Stimulated activated naive CD8-positive, alpha-beta T cell treated with anti-CD3 and anti-CD28 coated beads, Interleukin-15, Interleukin-2, amounts not matched to agents 100 ng/mL and 50 ng/mL, for 24 hours (primary cell): Measurements from ENCODE around the gene ADAM23.

ENCODE experiments used
- H3K27ac Mint-ChIP-seq: one replicate; pipeline ENCODE4 v1.8.0; 2021; ENCODE audit warnings: mild to moderate bottlenecking, mixed read lengths
- H3K27me3 Mint-ChIP-seq: one replicate; pipeline ENCODE4 v1.8.0; 2021; ENCODE audit warnings: mixed read lengths
- H3K36me3 Mint-ChIP-seq: one replicate; pipeline ENCODE4 v1.8.0; 2021; ENCODE audit warnings: low read depth, mixed read lengths
- H3K4me1 Mint-ChIP-seq: one replicate; pipeline ENCODE4 v1.8.0; 2021; ENCODE audit warnings: low read depth, mixed read lengths
- H3K4me3 Mint-ChIP-seq: one replicate; pipeline ENCODE4 v1.8.0; 2021; ENCODE audit warnings: mild to moderate bottlenecking, mixed read lengths
- H3K9me3 Mint-ChIP-seq: one replicate; pipeline ENCODE4 v1.8.0; 2021; ENCODE audit warnings: mixed read lengths

ADAM23 gene

GRCh38 chr2:206603243-206603642, 159.9 kb downstream of the ADAM23 start:
- peaks cover 5% of the 10 kb centered on the region for H3K27me3 Mint-ChIP-seq
- no peaks in the 10 kb centered on the region for H3K4me1 Mint-ChIP-seq
- H3K9me3 Mint-ChIP-seq = no peaks in the 10 kb centered on the region
- H3K27ac Mint-ChIP-seq = no peak overlapping the region
- no peaks in the 10 kb centered on the region for H3K36me3 Mint-ChIP-seq
- H3K4me3 Mint-ChIP-seq = no peak overlapping the region

GRCh38 chr2:206610451-206610850, 167.1 kb downstream of the ADAM23 start:
- Mint-ChIP-seq H3K27ac (no peak overlapping the region), H3K4me3 (no peak overlapping the region), H3K36me3 (no peaks in the 10 kb centered on the region), H3K9me3 (no peaks in the 10 kb centered on the region), H3K4me1 (no peaks in the 10 kb centered on the region), H3K27me3 (no peaks in the 10 kb centered on the region)

GRCh38 chr2:206611191-206611590, 167.9 kb downstream of the ADAM23 start:
- Mint-ChIP-seq H3K9me3 (no peaks in the 10 kb centered on the region), H3K4me1 (no peaks in the 10 kb centered on the region), H3K27me3 (no peaks in the 10 kb centered on the region), H3K4me3 (no peak overlapping the region), H3K36me3 (no peaks in the 10 kb centered on the region), H3K27ac (no peak overlapping the region)

GRCh38 chr2:206611736-206612135, 168.4 kb downstream of the ADAM23 start:
- no peak overlapping the region for H3K27ac Mint-ChIP-seq
- no peak overlapping the region for H3K4me3 Mint-ChIP-seq
- no peaks in the 10 kb centered on the region for H3K9me3 Mint-ChIP-seq
- no peaks in the 10 kb centered on the region for H3K27me3 Mint-ChIP-seq
- no peaks in the 10 kb centered on the region for H3K4me1 Mint-ChIP-seq
- H3K36me3 Mint-ChIP-seq = no peaks in the 10 kb centered on the region

GRCh38 chr2:206614811-206615210, 171.5 kb downstream of the ADAM23 start:
- Mint-ChIP-seq H3K4me1 (no peaks in the 10 kb centered on the region), H3K36me3 (no peaks in the 10 kb centered on the region), H3K9me3 (no peaks in the 10 kb centered on the region), H3K27me3 (peaks cover 3% of the 10 kb centered on the region), H3K4me3 (no peak overlapping the region), H3K27ac (no peak overlapping the region)

GRCh38 chr2:206615417-206616089, 172.2 kb downstream of the ADAM23 start:
- no peak overlapping the region for H3K27ac Mint-ChIP-seq

GRCh38 chr2:206616151-206616550, 172.8 kb downstream of the ADAM23 start:
- Mint-ChIP-seq H3K4me1 (no peaks in the 10 kb centered on the region), H3K36me3 (no peaks in the 10 kb centered on the region), H3K9me3 (no peaks in the 10 kb centered on the region)

More at GRCh38 chr2:206615417-206616089, 172.2 kb downstream of the ADAM23 start:
- Mint-ChIP-seq H3K4me1 (no peaks in the 10 kb centered on the region), H3K4me3 (no peak overlapping the region), H3K9me3 (no peaks in the 10 kb centered on the region), H3K36me3 (no peaks in the 10 kb centered on the region), H3K27me3 (peaks cover 3% of the 10 kb centered on the region)

GRCh38 chr2:206619011-206619410, 175.7 kb downstream of the ADAM23 start:
- no peaks in the 10 kb centered on the region for H3K9me3 Mint-ChIP-seq
- H3K36me3 Mint-ChIP-seq = no peaks in the 10 kb centered on the region
- peaks cover 3% of the 10 kb centered on the region for H3K27me3 Mint-ChIP-seq
- no peaks in the 10 kb centered on the region for H3K4me1 Mint-ChIP-seq
- H3K27ac Mint-ChIP-seq = no peak overlapping the region
- no peak overlapping the region for H3K4me3 Mint-ChIP-seq

More at GRCh38 chr2:206616151-206616550, 172.8 kb downstream of the ADAM23 start:
- no peak overlapping the region for H3K27ac Mint-ChIP-seq
- peaks cover 3% of the 10 kb centered on the region for H3K27me3 Mint-ChIP-seq
- H3K4me3 Mint-ChIP-seq = no peak overlapping the region

- no peak overlapping the region for H3K4me3 Mint-ChIP-seq
- H3K36me3 Mint-ChIP-seq = no peaks in the 10 kb centered on the region
- H3K4me1 Mint-ChIP-seq = no peaks in the 10 kb centered on the region
- H3K27me3 Mint-ChIP-seq = peaks cover 8% of the 10 kb centered on the region
- H3K27ac Mint-ChIP-seq = no peak overlapping the region
- no peaks in the 10 kb centered on the region for H3K9me3 Mint-ChIP-seq
Observed at GRCh38 chr2:206626108-206626507, 182.8 kb downstream of the ADAM23 start.

- H3K4me1 Mint-ChIP-seq = no peaks in the 10 kb centered on the region
- H3K4me3 Mint-ChIP-seq = no peak overlapping the region
- peaks cover 8% of the 10 kb centered on the region for H3K27me3 Mint-ChIP-seq
- H3K9me3 Mint-ChIP-seq = no peaks in the 10 kb centered on the region
- no peaks in the 10 kb centered on the region for H3K36me3 Mint-ChIP-seq
- no peak overlapping the region for H3K27ac Mint-ChIP-seq
Observed at GRCh38 chr2:206627632-206628031, 184.3 kb downstream of the ADAM23 start.

GRCh38 chr2:206631340-206631739, 188.0 kb downstream of the ADAM23 start:
- Mint-ChIP-seq H3K27me3 (peaks cover 16% of the 10 kb centered on the region), H3K4me3 (no peak overlapping the region), H3K9me3 (no peaks in the 10 kb centered on the region), H3K4me1 (no peaks in the 10 kb centered on the region), H3K27ac (no peak overlapping the region), H3K36me3 (no peaks in the 10 kb centered on the region)

- Mint-ChIP-seq H3K9me3 (no peaks in the 10 kb centered on the region), H3K4me3 (no peak overlapping the region), H3K4me1 (no peaks in the 10 kb centered on the region), H3K27me3 (peaks cover 12% of the 10 kb centered on the region), H3K27ac (no peak overlapping the region), H3K36me3 (no peaks in the 10 kb centered on the region)
Observed at GRCh38 chr2:206635015-206635414, 191.7 kb downstream of the ADAM23 start.

- no peaks in the 10 kb centered on the region for H3K36me3 Mint-ChIP-seq
- H3K27me3 Mint-ChIP-seq = peaks cover 20% of the 10 kb centered on the region
- no peaks in the 10 kb centered on the region for H3K9me3 Mint-ChIP-seq
- H3K4me1 Mint-ChIP-seq = no peaks in the 10 kb centered on the region
- no peak overlapping the region for H3K4me3 Mint-ChIP-seq
- no peak overlapping the region for H3K27ac Mint-ChIP-seq
Observed at GRCh38 chr2:206639636-206640035, 196.3 kb downstream of the ADAM23 start.

GRCh38 chr2:206641226-206641625, 197.9 kb downstream of the ADAM23 start:
- H3K27ac Mint-ChIP-seq = no peak overlapping the region
- H3K36me3 Mint-ChIP-seq = no peaks in the 10 kb centered on the region
- no peaks in the 10 kb centered on the region for H3K4me1 Mint-ChIP-seq
- H3K4me3 Mint-ChIP-seq = no peak overlapping the region
- peaks cover 23% of the 10 kb centered on the region for H3K27me3 Mint-ChIP-seq
- no peaks in the 10 kb centered on the region for H3K9me3 Mint-ChIP-seq

- Mint-ChIP-seq H3K36me3 (no peaks in the 10 kb centered on the region), H3K27me3 (peaks cover 27% of the 10 kb centered on the region), H3K27ac (no peak within 1 kb of the TSS), H3K4me1 (no peaks in the 10 kb centered on the region), H3K4me3 (no peak within 1 kb of the TSS), H3K9me3 (no peaks in the 10 kb centered on the region)
Observed at GRCh38 chr2:206642075-206643025, 199.0 kb downstream of the ADAM23 start, which contains the start of gene FAM237A. Gene FAM237A, plus strand, starts transcription at chr2:206642487. Its CDS starts 1,750 bp downstream, at chr2:206644237.
